H4 (cell line): ENCODE data around the gene NAGA. TPM values are rescaled to one million over a fixed set of nuclear protein-coding genes. Genes with fewer than 3 reads are reported as not detected.
"Not testable (repeated sequence)": the region's sequence is repeated elsewhere in the genome, so short reads cannot be mapped to it uniquely, and the experiment has no call there.

Source experiments
- DNase-seq: peaks from one replicate; pipeline ENCODE4 v3.0.0-alpha.2; 2015; ENCODE audit warnings: low spot score
- total RNA-seq: library from RNA; depleted of rRNA; stranded (reverse); fragments of >200 nt; shearing (Covaris generic); gene quantifications from 2 replicates; pipeline ENCODE4 v1.2.3, GENCODE V29; 2014

NAGA gene
- total RNA-seq, 1 experiment from 2014 or later, result 29.8 TPM

DNA sequence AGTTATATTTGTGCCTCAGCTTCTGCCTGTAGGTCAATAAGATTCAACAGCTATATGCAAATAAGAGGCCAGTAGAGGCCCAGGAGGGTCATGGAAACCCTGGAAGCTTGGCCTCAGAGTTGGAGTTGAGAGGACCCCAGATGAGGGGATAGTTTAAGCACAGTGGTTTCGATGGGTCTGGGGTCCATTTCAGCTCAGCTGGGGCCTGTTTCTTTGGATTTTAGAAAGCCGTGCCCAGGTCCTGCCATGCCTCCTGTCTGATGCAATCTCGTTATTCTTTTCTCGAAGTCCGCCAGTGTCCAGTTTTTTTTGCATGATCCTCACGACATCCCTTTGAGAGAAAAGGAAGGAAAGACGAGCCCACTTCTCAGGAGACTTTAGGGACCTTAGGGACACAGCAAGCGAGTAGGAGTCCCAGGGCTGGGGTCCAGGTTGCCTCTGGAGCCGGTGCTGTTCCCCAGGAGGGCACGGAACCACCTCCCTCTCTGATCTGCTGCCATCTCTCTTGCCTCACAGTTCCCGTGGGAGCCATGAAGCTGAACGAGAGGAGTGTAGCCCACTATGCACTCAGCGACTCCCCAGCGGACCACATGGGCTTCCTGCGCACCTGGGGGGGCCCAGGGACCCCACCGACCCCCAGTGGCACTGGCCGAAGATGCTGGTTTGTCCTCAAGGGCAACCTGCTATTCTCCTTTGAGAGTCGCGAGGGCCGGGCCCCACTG is 6.3 kb upstream of the NAGA start:
- DNase-seq, result no peak

- DNase-seq, result no peak
These were observed 4.4 kb upstream of the NAGA start for GRCh38 chr22:42074846-42075676.

DNA sequence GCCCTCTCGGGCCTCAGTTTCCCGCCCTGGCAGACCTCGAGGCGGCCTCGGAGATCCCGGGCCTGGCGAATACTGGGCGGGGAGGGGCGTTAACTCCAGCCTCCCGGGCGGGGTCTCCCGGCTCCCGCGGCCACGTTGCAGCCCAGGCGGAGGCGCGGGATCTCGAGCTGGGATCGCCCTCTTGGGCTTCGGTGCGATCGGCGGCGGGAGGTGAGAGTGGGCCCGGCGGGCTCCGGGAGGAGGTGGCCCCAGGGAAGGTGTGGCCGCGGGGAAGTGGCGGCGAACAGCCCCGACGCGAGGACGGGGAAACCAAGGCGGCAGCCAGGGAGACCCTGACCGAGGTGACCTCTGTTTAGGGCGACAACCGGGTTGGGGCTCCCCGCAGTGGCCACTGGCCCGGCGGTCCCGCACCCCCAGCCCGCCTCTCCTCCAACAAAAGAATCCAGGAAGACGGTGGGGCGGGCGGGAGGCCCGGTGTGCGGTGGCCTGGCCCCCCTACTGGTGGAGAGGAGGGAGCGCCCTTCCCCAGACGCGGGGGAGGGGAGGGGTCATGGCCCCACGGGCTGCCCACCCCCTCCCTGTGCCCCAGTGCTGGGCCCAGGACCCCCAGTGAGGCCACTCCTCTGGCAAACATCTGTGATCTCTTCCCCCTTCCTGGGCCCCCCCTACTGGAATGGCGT is 3.7 kb upstream of the NAGA start, which contains the start of gene PHETA2:
Gene PHETA2, plus strand, starts transcription at position 117 of the 680 bp plus-strand sequence. CDS start 3,046 bp downstream, outside the sequence.
- DNase-seq, result no peak

DNA sequence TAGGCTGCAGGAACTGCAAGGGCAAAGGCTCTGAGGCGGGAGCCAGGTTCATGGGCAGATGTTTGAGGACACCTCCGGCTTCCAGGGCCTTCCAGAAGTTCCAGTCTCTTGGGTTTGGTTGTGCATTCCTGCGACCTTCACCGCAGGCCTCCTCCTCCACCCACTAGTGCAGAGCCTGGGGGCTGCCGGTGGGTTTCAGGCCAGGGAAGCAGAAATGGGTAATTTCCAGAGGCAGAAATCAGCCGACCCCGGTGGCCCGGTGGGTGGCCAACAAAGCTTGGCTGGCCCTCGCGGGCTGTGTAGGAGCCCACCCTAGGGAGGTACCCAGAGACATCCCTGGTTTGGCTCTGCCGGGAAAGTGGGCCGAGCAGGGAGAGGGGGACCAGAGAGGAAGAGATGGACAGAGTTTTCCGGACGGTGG is 3.0 kb upstream of the NAGA start:
- no peak for DNase-seq

DNA sequence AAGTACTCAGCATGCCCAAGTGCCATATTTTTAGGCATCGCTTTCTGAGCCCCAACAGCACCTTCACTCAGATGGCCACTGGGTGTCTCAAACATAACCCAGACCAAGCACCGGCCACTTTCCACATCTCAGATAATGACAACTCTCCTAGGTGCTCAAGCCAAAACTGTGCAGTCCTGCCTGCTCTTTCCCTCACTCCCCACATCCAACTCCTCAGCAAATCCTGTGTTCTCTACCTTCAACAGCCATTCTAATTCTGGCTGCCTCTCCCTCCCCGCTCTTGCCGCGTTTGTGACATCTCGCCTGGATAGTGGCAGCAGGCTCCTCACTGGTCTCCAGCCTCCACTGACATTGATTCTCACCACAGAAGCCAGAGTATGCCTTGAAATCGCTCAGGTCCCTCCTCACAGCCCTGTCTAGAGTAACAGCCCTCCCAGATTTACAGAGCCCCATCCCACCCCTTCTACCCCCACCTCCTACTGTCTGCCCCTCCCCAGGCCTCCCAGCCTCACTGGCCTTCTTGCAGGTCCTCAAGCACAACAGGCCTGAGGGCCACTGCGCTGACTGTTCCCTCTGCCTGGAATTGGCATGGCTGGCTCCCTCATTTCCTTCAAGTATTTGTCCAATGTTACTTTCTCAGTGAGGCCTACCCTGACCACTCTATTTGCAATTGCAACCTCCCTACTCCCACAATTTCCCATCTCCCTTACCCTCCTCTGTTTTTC is 2.2 kb upstream of the NAGA start:
- DNase-seq, result no peak

DNA sequence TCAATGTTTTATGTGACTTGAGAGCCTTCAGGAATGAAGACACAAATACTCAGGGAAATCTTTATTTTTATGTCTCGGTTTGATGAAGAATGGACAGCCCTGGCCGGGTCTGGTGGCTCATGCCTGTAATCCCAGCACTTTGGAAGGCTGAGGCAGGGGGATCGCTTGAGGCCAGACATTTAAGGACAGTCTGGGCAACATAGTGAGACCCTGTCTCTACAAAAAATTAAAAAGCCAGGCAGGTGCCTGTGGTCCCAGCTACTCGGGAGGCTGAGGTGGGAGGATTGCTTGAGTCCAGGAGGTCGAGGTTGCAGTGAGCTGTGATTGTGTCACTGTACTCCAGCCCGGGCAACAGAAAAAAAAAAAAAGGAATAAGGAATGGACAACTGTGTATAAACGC is 896 bp upstream of the NAGA start:
- DNase-seq, result not testable (repeated sequence)

DNA sequence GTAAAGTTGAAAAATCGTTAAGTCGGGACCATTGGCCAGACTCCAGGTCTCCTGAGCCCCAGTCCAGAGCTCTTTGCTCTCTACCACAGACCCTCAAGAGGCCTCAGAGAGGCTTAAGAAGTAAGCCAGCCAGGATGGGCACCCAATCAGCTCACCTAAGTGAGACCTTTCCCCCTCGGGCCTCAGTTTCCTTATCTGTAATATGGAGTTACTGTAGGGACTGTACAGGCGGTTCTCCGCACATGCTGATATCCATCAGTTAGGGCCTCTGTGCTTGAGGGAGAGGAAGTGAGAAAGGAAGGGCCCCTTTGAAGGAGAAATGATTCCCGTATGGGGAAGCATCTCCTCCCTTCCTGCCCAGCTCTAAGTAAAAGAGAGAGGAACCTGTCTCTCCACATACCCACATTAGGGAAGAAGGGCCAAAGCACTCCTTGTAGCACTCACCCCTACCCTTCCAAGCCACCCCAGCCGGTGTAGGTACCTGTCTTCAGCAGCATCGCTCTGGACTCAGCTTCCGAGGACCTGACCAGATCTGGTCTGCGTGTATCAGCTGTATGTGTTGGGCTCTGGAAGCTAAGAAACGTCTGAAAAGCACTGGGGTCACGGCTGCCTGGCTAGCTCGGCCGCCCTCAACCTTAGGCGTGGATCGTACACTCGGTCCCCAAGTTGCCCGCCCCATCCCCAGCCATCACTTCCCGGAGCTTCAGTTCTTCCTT is 653 bp downstream of the NAGA start:
- DNase-seq, result no peak

- DNase-seq, result no peak
These were observed 2.3 kb downstream of the NAGA start for GRCh38 chr22:42068291-42068690.

- no peak for DNase-seq
These were observed 2.9 kb downstream of the NAGA start for GRCh38 chr22:42067671-42068251.

DNA sequence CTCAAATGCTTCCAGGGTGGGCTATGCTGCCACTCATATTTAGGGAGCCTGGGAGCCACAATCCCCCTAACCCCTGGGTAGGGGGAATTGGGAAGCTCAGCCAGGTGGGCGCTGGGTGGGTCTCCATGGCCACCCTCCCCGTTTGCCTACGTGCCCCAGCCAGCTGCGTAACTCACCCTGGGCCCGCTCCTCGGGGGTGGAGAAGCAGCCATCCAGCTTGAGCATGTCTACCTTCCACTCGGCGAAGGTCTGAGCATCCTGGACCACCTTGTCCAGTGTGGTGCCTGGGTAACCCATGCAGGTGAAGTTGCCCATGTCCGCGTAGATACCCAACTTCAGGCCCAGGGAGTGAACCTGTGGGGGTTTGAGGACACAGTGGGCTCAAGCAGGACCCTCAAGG is 3.7 kb downstream of the NAGA start:
- no peak for DNase-seq

DNA sequence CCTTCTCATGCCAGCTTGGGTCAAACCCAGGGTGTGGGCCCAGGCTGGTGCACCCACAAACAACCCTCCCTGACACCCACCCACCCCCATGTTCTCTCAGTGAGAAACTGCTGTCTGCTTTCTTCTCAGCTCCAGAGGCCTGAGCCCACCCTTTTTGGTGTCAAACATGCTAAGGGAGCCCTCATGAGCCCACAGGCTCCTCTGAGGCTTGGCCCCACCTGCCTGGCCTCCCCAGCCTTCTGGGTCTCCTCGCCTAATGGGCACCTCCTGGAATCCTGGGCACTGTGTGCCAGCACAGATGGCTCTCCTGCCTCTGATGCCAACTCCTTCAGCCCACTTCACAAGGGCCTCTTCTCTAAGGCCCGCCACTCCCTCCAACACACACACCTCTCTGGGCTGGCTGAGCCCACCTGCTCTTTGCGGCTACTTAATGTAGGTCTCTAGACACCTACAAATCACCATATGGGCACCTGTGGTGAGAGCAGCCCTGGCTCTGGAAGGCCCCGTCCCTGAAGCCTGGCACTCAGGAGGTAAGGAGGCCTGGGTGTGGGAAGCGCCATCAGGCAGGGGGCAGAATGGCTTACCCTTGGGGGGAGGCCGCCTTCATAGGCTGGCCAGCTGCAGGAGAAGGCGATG is 4.4 kb downstream of the NAGA start:
- no peak for DNase-seq

GRCh38 chr22:42065438-42066125 is 5.0 kb downstream of the NAGA start:
- no peak for DNase-seq

GRCh38 chr22:42064629-42065028 is 6.0 kb downstream of the NAGA start:
- DNase-seq, result no peak

- DNase-seq, result no peak
These were observed 8.0 kb downstream of the NAGA start for GRCh38 chr22:42062506-42063170.

GRCh38 chr22:42061041-42061440 is 9.6 kb downstream of the NAGA start:
- DNase-seq, result no peak

- DNase-seq, result no peak
These were observed 10.1 kb downstream of the NAGA start for GRCh38 chr22:42060489-42060888.

DNA sequence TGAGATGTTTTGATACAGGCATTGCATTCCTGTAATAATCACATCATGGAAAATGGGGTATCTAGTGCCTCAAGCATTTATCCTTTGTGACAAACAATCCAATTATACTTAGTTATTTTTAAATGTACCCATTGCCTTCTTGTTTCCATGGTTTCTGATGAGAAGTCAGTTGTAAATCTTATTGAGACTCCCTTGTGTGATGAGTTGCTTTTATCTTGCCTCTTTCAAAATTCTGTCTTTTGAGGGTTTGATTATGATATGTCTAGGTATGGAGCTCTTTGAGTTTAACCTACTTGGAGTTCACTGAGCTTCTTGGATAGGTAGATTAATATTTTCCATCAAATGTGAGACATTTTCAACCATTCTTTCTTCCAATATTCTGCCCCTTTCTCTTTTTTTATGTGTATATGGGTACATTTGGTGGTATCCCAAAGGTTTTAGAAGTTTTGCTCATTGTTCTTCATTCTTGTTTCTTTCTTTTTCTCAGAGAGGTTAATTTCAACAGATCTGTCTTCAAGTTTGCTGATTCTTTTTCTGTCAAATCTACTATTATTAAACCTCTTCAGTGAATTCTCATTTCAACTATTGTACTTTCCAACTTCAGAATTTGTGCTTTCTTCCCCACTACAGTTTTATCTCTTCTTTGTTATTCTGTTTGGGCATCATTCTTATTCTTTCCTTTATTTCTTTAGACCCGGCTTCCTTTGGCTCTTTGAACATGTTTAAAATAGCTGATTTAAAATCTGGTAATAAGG is 13.7 kb downstream of the NAGA start:
- DNase-seq, result no peak

- DNase-seq, result no peak
These were observed 17.8 kb downstream of the NAGA start for GRCh38 chr22:42052765-42053164.
